ENCODE data around the gene CR1L.
"Not testable (repeated sequence)": the region's sequence is repeated elsewhere in the genome, so short reads cannot be mapped to it uniquely, and the experiment has no call there.

- TF ChIP-seq CTCF (conservative IDR thresholded peaks at IDR 0.05; ENCODE audit: low read depth, low read length); EZH2phosphoT487 (IDR thresholded peaks at IDR 0.05; ENCODE audit: borderline replicate concordance, low read length); EZH2 (IDR thresholded peaks at IDR 0.05; ENCODE audit: low read length, unreplicated experiment): not testable (repeated sequence)
Observed at GRCh38 chr1:207728200-207728858, 83.4 kb downstream of the CR1L start.

Measured in PC-3 (cell line).